ENCODE results near the gene FOXP1.
A peak's percentile ranks its signal among the peaks of the same experiment; 100 is the strongest.

Gene FOXP1

DNA sequence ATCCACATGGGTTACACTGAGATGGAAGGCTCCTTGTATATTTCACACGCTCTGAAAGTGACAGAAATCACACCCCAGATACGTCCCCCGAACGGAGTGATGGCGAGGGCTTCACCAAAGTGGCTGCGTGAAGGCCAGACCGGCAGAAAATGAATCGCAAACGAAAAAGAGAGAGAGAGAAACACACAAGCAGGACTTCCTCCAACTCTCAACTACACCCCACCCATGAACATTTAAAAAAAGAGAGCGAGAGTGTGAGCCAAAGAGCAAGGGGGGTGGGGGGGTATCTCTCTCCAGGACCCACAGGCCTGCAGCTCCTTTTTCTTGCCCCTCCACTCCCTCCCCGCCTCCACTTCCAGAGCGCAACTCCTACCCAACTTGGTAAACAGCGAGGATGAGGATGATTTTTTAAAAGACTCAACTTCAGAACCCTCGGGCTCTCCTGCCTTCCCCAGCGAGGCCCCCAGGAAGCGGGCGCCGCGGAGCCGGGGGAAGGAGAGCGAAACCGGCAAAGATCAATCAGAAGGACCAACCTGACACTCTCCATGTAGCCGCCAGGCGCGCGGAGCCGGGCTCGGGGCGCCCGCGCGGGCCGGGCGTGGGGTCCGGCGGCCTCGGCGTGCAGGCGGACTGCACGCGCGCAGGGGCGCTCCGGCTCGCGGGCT is 519.1 kb downstream of the FOXP1 start:
- H3K4me3 Mint-ChIP-seq, result no peak overlapping the region
- H3K36me3 Mint-ChIP-seq (ENCODE audit: low read depth), result no peaks in the 10 kb centered on the region
- peaks cover 32% of the 10 kb centered on the region for H3K4me1 Mint-ChIP-seq
- TF ChIP-seq, protein P1, sequence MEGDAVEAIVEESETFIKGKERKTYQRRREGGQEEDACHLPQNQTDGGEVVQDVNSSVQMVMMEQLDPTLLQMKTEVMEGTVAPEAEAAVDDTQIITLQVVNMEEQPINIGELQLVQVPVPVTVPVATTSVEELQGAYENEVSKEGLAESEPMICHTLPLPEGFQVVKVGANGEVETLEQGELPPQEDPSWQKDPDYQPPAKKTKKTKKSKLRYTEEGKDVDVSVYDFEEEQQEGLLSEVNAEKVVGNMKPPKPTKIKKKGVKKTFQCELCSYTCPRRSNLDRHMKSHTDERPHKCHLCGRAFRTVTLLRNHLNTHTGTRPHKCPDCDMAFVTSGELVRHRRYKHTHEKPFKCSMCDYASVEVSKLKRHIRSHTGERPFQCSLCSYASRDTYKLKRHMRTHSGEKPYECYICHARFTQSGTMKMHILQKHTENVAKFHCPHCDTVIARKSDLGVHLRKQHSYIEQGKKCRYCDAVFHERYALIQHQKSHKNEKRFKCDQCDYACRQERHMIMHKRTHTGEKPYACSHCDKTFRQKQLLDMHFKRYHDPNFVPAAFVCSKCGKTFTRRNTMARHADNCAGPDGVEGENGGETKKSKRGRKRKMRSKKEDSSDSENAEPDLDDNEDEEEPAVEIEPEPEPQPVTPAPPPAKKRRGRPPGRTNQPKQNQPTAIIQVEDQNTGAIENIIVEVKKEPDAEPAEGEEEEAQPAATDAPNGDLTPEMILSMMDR (IDR thresholded peaks at IDR 0.05; ENCODE audit: unreplicated experiment in 3 of 3), result no peak
- no peaks in the 10 kb centered on the region for H3K9me3 Mint-ChIP-seq
- H3K27ac Mint-ChIP-seq, result no peak overlapping the region
- H3K27me3 Mint-ChIP-seq (ENCODE audit: low read depth), result peaks cover 9% of the 10 kb centered on the region

DNA sequence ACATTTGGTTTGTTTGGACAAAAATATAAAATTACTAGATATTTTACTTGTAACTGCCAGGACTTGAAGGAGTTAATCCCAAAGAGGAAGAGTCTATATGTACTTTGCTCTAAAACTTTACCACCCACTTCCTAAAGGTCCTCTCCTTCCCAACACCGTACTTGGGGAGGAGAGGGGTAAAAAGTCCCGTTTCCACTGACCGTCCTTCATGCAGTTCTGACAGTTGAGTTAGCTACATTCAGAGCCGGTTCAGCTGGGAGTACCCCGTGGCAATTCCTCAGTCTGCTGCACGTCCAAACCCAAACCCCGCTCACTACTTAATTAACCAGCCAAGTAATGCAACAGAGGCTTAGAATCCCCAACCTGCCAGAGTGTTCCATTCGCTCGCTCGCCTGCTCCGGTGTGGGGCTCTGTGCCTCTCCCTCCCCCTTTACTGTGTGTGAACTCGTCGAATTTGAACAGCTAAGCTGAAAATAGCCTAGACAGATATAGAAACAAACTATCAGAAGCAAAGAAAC is 519.7 kb downstream of the FOXP1 start:
- Mint-ChIP-seq H3K27ac (no peak overlapping the region), H3K4me3 (no peak overlapping the region), H3K36me3 (ENCODE audit: low read depth) (no peaks in the 10 kb centered on the region), H3K9me3 (no peaks in the 10 kb centered on the region), H3K4me1 (peaks cover 31% of the 10 kb centered on the region), H3K27me3 (ENCODE audit: low read depth) (peaks cover 9% of the 10 kb centered on the region)
- TF ChIP-seq, protein P1 (IDR thresholded peaks at IDR 0.05; ENCODE audit: unreplicated experiment in 3 of 3), result no peak

DNA sequence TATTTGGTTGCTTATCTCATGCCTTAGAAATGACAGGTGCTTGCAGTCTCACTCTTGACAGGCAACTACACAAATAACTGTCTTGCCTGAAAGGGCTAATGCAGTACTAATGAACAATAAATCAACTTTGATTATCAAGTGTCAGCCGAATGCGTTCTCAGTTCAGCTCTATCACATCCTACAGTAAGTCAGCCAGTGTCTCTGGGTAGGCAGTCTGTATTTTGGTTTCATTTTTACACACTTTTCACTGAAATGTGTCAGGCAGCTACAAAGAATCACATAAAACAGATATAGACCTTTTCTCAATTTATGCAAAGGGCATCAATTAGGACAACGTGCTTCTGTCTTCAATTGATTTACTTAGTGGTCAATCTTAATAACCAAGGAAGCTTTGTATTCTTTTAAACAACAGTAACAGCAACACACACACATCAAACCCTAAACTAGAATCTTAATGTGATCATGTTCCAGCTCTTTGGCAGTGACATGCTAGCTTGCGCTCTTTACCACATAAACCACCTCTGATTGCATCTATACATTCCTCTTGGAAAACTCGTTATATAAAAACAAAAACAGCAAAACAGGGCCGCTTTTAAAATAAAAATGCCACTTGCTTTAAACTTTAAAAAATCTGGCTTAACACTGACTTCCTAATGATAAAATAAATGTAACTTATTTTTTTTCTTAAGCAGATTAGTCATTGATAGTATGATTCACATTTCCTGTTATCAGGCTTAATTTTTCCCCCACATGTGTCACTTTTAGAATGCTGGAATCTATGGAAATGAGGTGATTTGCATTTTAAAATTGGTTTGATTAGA is 520.4 kb downstream of the FOXP1 start:
- TF ChIP-seq, protein P1 (IDR thresholded peaks at IDR 0.05; ENCODE audit: unreplicated experiment in 3 of 3), result no peak
- peaks cover 9% of the 10 kb centered on the region for H3K27me3 Mint-ChIP-seq (ENCODE audit: low read depth)
- no peaks in the 10 kb centered on the region for H3K36me3 Mint-ChIP-seq (ENCODE audit: low read depth)
- H3K27ac Mint-ChIP-seq, result no peak overlapping the region
- peaks cover 27% of the 10 kb centered on the region for H3K4me1 Mint-ChIP-seq
- H3K9me3 Mint-ChIP-seq, result no peaks in the 10 kb centered on the region
- no peak overlapping the region for H3K4me3 Mint-ChIP-seq

DNA sequence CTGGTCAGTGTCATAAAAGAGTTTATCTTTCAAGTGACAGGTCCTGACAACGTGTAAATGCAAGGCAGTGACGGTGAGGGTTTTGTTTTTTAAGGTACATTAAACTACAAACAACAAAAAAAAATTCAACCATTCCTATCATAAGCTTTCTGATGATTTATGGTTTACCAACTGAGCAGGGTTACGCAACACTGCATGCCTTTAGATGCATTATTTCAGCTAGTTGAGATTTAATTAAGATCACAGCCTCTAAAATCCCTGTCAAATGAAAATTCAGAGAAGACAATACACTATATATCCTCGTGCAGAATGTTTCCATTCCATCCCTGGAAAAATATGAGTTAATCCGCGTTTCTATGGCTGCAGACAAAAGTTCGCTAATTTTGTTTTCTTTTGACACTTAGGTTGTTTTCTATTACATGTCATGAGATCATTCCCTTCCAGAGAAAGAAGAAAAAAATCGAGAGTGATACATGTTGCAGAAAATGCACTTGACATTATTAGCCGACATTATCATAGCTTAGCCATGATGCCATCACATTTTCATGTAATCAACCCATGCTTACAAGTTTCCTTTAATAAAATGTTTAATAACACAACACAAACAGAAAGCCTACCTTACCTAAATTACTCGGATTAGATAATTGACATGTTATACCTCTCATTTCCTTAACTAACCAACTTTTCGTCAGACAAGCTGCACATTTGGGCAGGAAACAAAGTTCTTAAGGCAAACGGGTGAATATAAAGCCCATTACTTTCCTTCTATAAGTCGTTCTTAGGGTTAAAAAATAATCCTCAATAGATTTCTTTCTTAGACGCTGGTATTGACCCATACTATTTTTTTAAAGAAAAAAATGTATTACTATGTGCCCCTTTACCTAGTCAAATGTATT is 521.2 kb downstream of the FOXP1 start:
- H3K27me3 Mint-ChIP-seq (ENCODE audit: low read depth), result peaks cover 13% of the 10 kb centered on the region
- peaks cover 25% of the 10 kb centered on the region for H3K4me1 Mint-ChIP-seq
- TF ChIP-seq, protein P1 (IDR thresholded peaks at IDR 0.05; ENCODE audit: unreplicated experiment in 3 of 3), result no peak
- peak overlapping the region in 1 of 3 experiments; percentile 9 for H3K27ac Mint-ChIP-seq
- no peaks in the 10 kb centered on the region for H3K9me3 Mint-ChIP-seq
- H3K36me3 Mint-ChIP-seq (ENCODE audit: low read depth), result no peaks in the 10 kb centered on the region
- peak overlapping the region; percentile 38 to 67 (median 59) for H3K4me3 Mint-ChIP-seq

DNA sequence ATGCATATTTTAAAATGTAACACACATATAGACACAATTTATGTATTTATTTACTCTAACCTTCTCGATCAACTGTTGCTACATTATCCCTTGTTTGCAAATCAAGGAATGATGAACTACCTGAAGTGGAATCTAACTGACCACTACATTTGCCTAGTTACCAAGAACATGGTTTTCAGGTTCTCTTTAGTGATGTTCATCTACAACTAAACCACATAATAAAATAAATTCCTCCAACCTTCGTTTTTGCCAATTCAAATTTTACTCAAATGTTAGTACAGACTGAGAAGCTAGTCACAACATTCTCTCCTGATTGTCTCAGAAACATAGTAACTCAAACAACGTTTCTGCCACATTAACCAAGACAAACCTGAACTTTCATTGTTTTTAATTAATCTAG is 521.9 kb downstream of the FOXP1 start:
- TF ChIP-seq, protein P1 (IDR thresholded peaks at IDR 0.05; ENCODE audit: unreplicated experiment in 3 of 3), result no peak
- peak overlapping the region in 2 of 3 experiments; percentile 38 to 59 for H3K4me3 Mint-ChIP-seq
- peak overlapping the region in 1 of 3 experiments; percentile 9 for H3K27ac Mint-ChIP-seq
- H3K27me3 Mint-ChIP-seq (ENCODE audit: low read depth), result peaks cover 8% of the 10 kb centered on the region
- no peaks in the 10 kb centered on the region for H3K36me3 Mint-ChIP-seq (ENCODE audit: low read depth)
- H3K9me3 Mint-ChIP-seq, result no peaks in the 10 kb centered on the region
- H3K4me1 Mint-ChIP-seq, result peaks cover 20% of the 10 kb centered on the region
